DMS114 treated with DMSO at 0.1 percent for 48 hours (cell line): ENCODE results near the gene TFG.
A peak's percentile ranks its signal among the peaks of the same experiment; 100 is the strongest.

Experiments used
- DNase-seq: peaks from one replicate; lab custom pipeline; 2025; ENCODE audit not compliant: unreplicated experiment; lab: John Stamatoyannopoulos, UW

The TFG gene

DNA sequence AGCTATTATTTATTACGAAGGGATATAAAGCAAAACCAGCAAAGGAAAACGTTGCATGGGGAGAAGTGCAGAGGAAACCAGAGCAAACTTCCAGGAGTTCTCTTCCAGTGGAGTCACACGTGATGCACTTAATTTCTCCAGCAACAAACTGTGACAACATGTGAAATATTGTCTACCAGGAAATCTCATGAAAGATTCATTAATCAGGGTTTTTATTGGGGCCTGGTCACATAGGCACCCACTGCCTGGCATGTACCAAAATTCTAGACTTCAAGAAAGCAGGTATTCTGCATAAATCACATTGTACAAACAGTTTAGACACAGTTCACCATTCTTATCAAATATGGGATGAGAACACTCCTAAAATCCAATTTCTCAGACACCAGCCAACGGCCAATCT is 5.4 kb upstream of the TFG start:
- no peak for DNase-seq

DNA sequence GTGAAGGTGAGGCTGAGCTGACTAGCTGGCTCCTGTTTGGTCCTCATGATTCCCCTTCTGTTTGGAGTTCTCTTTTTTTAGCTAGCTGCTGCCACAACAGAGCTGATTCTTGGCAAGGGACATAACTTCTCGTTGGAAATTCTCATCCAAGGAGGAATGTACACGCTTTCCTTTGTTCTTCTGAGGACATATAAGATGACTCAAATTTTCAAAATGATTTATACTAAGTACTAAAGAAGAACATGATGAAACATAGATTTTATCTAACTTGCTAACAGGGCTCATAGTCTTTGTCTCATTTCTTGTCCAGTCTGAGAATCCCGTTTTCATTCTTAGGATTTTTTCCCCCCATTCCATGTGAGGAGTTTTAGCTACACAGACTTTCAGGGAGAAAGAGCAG is 2.9 kb upstream of the TFG start:
- DNase-seq = no peak

DNA sequence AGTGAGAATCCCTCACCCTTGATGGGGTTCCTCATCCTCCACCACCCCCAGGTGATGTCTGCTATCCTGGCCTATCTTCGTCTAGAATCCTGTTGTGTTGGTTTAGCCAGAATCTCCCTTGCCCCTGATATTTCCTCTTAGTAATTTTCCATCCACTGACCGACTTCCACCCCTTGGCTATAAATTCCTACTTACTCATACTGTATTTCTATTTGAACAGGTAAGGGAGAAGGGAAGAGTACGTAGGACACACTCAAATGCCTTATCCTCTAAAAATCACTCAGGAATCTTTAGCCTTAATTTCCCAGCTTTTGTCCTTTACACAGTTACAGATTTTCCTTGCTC is 678 bp upstream of the TFG start:
- DNase-seq = no peak

DNA sequence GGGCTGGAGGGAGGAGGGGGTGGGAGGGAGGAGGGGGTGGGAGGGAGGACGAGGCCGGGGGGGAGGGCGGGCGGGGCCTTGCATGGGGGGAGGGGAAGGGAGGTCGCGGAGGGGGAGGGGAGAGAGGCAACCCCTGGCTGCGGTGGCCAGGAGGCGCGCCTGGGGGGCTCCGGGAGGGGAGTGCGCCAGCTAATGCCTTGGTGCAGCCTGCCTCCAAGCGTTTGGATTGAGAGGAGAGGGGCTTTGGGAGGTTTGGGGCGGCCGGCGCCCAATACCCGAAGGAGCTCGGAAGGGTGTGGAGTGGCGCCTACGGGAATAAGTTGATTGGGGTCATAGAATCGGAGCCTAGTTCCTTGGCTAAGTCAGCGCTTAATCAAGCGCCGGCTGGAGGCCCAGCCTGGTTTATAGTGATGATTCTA is 557 bp downstream of the TFG start:
- DNase-seq = no peak

DNA sequence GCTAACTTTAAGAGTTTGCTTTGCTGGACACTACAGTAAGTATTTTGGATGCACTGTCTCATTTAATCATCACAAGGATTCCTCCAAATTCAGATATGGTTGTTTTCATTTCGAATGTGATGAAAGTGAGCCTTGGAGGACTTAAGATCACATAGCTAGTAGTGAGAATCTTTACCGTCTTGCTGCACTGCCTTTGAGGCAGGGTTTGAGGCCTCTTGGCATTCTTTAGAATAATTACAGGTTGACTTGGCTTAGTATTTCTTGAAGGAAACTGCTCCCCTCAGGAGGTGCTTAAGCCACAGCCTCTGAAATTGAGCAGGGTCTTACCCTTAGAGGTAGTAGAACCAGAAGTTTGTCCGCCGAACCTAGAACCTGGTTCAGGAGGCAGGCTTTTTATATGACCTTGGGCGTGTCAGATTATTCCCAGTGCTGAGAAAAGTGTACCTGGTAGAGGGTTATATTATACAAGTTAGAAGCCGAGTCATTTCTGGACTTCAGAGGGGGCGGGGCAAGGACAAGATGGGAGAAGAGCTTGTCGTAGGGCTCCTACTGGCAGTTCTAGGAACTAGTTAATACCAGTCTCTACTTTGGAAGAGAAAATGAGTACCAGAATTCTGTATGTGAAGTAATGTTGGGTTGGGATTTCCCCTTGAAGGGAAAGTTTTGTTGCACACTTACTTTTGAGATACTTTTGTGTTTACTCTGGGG is 1.1 kb downstream of the TFG start:
- peak; percentile 73 for DNase-seq

DNA sequence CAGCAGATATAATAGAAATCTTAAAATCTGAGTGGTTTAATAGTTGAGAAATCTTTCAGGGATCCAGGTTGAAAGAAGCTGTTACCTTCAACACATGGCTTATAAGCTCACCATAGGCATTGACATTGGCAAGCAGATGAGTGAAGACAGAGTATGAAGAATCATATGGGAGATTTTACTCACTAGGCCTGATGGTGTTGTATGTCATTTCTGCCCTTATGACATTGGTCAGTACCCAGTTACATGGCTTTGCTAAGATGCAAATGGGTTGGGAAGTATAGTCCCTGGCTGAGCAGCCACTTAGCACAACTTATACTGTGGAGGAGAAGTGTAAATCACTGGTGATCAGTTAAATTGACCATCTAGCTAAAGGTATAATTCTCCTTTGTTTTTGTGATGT is 5.9 kb downstream of the TFG start:
- DNase-seq = no peak

DNA sequence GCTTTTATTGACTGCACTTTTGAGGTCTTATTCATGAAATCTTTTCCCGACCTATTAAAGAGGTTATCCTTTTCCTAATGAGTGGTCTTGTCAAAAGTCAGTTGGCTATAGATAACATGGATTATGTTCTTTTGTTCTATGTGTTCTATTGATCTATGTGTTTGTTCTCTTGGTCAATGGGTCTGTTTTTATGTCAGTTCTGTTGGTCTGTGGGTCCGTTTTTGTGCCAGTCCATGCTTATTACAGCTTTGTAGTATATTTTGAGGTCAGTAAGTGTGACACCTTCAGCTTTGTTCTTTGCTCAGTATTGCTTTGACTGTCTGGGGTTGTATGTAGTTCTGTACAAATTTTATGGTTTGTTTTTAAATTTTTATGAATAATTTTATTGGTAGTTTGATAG is 7.8 kb downstream of the TFG start:
- DNase-seq = no peak

DNA sequence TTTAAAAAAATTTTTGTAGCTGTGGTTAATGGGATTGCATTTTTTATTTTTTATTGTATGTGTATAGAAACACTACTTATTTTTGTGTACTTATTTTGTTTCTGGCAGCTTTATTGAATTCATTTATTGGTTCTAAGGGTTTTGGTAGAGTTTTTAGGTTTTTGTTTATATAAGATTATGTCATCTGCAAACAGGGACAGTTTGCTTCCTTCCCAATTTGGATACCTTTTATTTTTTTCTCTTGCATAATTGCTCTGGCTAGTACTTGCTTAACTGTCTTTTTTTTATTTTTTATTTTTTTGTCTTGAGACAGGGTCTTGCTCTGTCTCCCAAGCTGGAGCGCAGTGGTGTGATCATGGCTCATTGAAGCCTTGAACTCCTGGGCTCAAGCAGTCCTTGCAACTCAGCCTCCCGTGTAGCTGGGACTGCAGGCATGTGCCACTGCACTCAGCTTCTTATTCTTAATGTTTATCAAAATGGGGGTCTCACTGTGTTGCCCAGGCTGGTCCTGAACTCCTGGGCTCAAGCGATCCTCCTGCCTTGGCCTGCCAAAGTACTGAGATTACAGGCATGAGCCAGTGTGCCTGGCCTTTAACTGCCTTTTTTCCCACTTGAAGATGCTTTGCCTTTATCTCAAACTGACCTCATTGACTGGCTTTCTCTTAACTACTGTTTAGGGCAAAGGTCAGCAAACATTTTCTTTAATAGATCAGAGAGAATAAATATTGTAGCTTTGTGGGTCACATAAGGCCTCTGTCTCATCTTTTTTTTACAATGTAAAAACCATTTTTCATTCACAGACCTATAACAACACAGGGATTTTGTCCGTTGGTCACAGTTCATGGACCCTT is 8.6 kb downstream of the TFG start:
- no peak for DNase-seq

DNA sequence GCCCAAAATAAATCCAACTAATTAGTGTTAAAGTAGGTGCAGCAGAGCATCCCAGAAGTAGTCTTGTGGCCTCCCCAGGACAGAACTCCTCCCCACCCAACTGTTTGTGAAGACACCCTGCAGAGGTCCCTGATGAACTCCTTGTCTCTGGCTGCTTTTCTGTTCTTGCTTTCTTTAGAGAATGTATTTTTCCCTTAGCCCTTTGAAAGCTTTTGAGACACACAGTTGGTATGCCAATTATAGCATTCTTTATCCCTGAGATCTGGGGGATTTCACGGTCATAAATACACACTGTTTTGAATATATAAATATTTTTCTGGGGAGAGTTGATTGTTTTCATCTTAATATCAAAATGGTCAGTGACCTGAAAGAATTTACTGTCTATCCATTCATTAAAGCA is 9.8 kb downstream of the TFG start:
- no peak for DNase-seq

DNA sequence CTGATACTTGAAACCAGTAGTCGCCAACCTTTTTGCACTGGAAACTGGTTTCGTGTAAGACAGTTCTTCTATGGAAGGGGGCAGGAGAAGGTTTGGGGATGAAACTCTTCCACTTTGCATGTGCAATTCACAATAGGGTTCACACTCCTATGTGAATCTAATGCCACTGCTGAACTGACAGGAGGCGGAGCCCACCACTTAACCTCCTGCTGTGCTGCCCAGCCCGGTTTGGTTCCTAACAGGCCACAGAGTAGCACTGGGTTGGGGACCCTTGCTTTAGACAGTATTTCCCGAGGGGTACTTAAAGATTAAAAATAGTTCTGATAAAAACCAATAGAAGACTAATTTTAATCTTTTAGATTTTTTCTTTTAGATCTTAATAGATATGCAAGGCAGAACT is 11.1 kb downstream of the TFG start:
- DNase-seq = no peak

DNA sequence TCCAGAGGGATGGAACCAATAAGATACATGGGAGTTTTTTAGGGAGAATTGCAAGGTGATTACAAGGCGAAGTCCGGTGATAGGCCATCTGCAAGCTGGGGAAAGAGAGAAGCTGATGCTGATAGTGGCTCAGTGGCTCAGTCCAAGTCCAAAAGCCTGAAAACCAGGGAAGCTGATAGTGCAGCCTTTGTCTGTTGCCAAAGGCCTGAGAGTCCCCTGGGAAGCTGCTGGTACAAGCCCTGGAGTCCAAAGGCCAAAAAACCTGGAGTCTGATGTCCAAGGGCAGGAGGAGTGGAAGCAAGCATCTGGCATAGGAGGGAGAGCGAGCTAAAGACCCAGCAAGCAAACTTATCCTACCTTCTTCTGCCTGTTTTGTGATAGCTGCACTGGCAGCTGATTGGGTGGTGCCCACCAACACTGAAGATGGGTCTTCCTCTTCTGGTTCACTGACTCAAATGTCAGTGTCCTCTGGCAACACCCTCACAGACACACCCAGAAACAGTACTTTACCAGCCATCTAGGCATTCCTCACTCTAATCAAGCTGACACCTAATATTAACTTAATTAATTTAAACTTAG is 16.7 kb downstream of the TFG start:
- DNase-seq = no peak

DNA sequence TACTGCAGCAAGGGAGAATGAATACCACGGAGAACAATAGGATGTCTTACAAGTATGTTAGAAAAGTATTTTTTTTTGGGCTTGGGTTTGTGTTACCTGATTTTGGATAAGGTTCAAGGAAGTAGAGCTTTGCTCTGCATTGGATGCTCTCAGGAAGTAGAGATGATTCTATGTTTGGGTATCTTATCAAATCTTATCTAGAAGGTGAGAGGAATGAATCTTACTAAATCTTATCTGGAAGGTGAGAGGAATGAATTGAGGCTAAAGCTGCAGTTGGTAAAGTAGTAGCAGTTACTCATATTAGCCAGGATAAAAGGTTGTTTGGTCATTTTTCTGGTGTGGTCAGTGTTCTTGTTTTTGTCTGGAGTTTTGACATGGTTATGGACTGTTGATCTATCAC is 17.4 kb downstream of the TFG start:
- DNase-seq = no peak

DNA sequence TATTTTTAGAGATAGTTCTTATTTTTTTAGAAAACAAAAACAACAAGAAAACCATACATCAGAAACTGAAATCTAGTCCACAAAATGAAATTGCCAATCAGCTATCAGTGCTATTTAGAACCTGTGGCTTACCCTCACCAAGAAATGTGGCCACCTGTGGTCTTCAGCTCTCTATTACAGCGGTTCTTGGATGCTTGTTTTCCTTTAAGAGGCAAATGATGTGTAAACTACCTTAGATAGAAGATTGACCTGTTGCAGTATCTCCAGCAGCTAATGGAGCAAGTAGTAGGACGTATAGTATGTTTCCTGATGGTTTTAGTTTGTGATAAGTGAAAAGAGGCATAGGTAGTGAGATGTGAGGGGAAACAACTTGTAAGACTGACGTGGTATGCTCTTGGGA is 21.2 kb downstream of the TFG start:
- no peak for DNase-seq

DNA sequence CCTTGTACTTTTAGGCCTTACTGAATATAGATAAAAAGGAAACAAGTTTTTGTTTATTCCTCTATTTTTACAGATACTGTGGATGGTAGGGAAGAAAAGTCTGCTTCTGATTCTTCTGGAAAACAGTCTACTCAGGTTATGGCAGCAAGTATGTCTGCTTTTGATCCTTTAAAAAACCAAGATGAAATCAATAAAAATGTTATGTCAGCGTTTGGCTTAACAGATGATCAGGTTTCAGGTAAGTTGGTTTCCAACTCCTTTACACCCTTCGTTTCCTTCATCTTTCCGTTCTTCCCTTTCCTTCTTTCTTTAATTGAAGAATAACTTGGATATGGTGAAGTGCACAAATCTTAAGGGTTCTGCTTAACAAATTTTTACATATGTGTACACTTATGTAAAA is 23.1 kb downstream of the TFG start:
- DNase-seq = no peak

DNA sequence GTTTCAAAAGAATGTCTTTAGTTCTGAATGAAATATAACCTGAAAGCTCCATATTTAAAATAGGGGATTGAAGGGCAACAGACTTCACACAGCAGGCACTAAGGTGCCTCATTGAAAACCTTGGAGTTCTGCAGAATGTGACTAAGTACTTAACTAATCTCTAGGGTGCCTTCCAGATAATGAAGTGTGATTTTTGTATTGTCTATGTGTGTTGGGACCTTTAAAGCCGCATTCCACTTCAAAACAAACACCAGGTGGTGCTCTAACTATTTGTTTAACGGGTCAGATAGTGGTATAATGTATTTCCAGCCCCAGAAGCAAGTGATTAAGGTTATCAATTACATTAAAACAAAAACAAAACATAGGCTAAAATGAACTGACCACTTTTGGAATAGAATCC is 28.0 kb downstream of the TFG start:
- no peak for DNase-seq

DNA sequence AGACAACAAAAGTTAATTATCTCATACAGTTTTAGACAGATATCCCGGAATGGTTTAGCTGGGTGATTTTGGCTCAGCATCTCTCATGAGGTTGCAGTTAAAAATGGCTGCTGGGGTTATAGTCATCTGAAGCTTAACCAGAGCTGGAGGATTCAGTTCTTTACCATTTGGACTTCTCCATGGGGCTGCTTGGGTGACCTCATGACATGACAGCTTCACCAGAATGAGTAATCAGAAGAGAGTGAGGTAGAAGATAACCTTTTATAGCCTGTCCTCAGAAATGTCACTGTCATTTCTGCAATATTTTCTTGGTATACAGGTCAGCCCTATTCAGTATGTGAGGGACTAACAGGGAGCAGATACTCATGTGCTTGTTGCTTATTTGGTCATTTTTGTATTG is 30.9 kb downstream of the TFG start:
- no peak for DNase-seq

DNA sequence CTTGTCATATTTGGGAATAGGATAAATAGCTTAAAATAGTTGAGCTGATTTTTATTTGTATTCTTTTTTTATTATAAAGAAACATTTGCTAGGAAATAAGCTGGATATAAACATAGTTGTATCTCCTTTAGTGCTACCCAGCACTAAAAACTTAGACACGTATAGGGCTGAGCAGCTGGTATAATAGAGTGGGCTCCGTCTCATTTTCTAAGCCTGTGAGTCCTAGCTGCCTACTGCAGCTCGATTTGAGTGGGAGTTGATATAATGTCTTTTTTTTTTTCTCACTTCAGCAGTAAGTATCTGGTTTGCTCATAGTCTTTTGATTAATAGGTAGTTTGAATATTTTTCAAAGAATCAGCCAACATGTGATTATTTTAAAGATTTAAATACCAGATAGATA is 34.2 kb downstream of the TFG start:
- DNase-seq = no peak

DNA sequence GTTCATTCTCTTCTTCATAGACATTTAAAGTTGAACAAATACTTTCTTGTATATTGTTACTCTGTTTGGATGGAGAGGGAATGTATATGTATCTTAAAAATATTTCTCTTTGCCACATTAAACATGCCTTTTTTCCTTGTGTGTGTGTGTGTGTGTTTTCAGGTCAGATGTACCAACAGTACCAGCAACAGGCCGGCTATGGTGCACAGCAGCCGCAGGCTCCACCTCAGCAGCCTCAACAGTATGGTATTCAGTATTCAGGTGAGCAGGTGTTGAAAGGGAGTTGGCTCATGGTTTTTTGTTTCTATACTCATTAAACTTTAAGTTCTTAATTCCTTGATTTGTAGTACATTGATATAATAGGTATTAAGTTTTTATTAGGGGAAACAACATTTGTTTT is 35.4 kb downstream of the TFG start:
- no peak for DNase-seq

DNA sequence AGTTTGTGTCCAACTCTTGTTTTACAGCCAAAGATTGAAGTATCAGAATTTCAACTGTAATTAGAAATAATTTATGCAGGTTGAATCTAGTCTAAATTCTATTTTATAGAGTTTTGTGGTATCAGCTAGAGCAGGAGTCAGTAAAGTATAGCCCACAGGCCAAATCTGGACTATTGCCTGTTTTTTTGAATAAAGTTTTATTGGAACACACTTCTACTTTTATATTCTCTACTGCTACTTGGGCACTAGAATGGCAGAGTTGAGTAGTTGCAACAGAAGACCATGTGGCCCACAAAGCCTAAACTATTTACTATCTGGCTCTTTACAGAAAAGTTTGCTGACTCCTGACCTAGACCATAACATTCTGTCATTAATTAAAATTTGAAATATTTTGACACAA is 36.3 kb downstream of the TFG start:
- no peak for DNase-seq

DNA sequence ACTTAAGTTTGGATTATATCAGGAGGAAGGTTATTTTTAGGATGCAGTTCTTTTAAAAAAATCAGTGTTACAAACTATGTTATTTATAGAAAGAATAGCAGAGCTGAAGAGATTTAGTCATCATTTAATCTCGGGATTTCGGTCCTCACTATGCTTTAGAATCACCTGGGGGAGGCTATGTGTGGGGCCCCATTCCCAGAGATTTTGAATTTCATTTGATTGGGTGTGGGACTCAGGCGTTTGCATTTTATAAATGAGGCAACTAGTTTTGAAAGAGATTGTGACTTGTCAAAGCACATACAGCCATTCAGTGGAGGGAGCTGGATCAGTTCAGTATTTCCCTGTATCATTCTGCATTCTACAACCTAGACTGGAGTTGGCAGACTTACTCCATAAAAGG is 36.8 kb downstream of the TFG start:
- no peak for DNase-seq

DNA sequence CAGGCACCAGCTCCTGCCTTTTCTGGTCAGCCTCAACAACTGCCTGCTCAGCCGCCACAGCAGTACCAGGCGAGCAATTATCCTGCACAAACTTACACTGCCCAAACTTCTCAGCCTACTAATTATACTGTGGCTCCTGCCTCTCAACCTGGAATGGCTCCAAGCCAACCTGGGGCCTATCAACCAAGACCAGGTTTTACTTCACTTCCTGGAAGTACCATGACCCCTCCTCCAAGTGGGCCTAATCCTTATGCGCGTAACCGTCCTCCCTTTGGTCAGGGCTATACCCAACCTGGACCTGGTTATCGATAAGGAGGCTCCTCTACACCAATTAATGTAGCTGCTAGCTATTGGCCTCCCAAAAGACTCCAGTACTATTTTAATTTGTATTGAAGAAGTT is 38.9 kb downstream of the TFG start:
- DNase-seq = no peak

DNA sequence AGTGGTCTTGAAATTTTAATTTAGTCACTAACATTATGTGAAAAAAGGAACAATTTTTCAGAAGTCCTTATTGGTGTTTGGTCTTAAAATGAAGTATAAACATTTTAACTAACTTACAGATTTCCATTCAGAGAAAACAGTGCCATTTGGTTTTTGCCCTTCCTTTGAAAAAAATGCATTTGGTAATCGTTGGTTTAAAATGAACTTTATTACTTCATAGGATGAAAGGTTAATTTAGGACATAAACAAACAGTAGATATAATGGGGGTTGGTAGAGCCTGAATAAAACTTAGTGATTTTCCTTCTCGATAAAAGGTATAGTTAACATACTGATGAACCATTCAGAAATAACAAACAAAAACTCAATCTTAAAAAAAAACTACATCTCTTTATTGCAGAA is 39.7 kb downstream of the TFG start:
- no peak for DNase-seq

DNA sequence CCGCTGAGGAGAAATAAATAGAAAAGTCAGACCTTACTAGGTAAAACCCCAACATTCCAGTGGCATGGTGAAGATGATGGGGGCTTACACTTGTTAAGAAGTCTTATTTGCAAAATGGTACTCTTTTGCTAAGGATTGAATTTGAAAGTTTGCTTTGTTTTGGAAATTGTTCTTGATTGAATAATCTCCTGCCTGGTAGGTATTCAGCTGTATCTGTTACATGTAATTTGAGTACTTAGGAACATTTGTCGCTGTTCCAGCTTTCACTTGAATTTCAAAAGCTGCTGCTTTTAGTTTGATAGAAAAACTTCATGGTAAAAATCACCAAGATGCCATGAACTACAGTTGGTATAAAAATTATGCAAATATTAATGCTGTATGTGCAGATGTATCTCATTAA is 44.6 kb downstream of the TFG start:
- DNase-seq = no peak
